ENCODE measurements around the gene FAM171A2.

DNA sequence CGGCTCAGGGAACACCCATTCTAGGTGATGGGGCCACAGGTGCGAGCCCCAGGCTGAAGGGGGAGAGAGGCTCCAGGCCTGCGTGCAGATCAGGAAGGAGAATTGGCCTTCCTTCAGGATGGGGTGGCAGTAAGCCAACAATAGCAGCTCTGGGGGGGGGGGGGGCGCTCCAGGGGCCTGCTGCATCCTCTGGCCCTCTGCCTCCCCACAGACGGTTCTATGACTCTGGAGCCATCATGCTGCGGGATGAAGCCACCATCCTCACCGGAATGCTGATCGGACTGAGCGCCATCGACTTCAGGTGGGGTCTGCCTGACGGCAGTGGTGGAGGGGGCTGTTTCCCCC is 49.2 kb downstream of the FAM171A2 start:
- TF ChIP-seq, protein P1, sequence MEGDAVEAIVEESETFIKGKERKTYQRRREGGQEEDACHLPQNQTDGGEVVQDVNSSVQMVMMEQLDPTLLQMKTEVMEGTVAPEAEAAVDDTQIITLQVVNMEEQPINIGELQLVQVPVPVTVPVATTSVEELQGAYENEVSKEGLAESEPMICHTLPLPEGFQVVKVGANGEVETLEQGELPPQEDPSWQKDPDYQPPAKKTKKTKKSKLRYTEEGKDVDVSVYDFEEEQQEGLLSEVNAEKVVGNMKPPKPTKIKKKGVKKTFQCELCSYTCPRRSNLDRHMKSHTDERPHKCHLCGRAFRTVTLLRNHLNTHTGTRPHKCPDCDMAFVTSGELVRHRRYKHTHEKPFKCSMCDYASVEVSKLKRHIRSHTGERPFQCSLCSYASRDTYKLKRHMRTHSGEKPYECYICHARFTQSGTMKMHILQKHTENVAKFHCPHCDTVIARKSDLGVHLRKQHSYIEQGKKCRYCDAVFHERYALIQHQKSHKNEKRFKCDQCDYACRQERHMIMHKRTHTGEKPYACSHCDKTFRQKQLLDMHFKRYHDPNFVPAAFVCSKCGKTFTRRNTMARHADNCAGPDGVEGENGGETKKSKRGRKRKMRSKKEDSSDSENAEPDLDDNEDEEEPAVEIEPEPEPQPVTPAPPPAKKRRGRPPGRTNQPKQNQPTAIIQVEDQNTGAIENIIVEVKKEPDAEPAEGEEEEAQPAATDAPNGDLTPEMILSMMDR (optimal IDR thresholded peaks at IDR 0.05 in 1 of 3, IDR thresholded peaks at IDR 0.05 in 1 of 3, conservative IDR thresholded peaks at IDR 0.05 in 1 of 3; ENCODE audit: extremely low read depth in 1 of 3, insufficient read depth in 2 of 3, low read length in 3 of 3) = no peak
- peak; percentile 70 for TF ChIP-seq EZH2 (IDR thresholded peaks at IDR 0.05; ENCODE audit: low read length)

All from keratinocyte (primary cell).